ENCODE data around the gene ALK.

ALK gene

DNA sequence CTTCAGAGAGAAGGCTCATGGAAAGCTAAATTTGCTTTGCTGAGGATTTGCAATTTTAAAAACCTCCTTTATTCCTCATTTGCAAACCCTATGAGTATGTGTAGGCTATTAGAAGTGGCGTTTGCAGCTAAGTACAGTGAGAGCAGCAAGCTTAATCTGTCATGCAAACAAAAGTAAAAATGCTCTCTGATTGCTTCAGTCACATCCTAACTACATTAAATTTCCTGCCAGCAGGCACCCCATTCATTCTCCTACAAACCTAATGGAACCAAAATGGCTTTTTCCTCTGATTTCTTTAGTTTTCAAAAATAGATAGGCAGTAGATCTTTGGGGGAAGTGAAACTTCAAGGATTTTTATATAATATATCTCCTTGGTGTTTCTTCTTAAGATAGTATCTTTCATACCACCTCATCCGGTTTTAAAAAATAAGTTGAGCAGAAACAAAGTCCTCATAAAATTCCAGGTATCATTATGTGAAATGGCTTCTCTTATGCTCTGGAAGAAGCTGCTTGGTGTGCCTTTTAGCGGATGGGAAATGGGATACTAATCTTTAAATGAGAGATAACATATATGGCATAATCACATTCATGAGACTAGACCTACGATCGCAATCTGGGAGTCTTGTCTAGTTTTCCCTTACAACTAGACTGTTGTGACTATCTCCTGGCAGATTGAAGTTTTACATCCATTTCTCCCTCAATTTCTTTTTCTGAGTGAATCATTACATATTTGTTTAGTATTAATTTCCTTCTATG, 757.1 kb downstream of the ALK start:
- Histone ChIP-seq H3K36me3 (ENCODE audit: insufficient read depth, insufficient read length, low read length) (no peaks in the 10 kb centered on the region), H3K9ac (ENCODE audit: insufficient read length, low read depth) (no peak overlapping the region), H3K4me1 (ENCODE audit: insufficient read depth, insufficient read length) (no peaks in the 10 kb centered on the region), H3K27me3 (ENCODE audit: insufficient read depth, insufficient read length) (no peaks in the 10 kb centered on the region), H3K9me3 (ENCODE audit: insufficient read depth, low read length) (no peaks in the 10 kb centered on the region), H3K4me3 (ENCODE audit: insufficient read length, low read depth) (no peak overlapping the region)
- no peak for DNase-seq (ENCODE audit: low read depth, low spot score)
- TF ChIP-seq SUZ12 (IDR thresholded peaks at IDR 0.05; ENCODE audit: extremely low read depth, insufficient read depth, insufficient read length) (no peak), YY1 (IDR thresholded peaks at IDR 0.05; ENCODE audit: insufficient read depth, insufficient read length) (no peak), ZNF274 (IDR thresholded peaks at IDR 0.05; ENCODE audit: low read depth, low read length) (no peak)

GRCh38 chr2:29162204-29162928, 759.0 kb downstream of the ALK start:
- H3K4me3 ChIP-seq (ENCODE audit: insufficient read length, low read depth): no peak overlapping the region
- TF ChIP-seq YY1 (IDR thresholded peaks at IDR 0.05; ENCODE audit: insufficient read depth, insufficient read length): no peak
- TF ChIP-seq SUZ12 (IDR thresholded peaks at IDR 0.05; ENCODE audit: extremely low read depth, insufficient read depth, insufficient read length): no peak
- TF ChIP-seq ZNF274 (IDR thresholded peaks at IDR 0.05; ENCODE audit: low read depth, low read length): no peak

DNA sequence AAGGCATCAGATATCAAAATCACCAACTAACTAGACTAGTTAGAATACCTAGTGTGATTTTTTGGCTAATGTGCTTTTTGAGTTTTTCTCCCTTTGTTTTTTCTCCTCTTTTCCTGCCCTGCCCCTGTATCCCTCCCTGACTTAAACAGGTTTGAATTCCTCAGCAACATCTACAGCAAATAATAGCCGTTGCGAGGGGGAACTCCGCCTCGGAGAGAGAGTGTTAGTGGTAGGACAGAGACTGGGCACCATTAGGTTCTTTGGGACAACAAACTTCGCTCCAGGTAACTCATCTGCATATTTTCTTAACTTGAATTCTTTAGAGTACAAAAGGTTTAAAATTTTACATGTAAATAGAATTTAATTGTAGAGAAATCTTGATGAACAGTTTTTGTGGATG, 761.2 kb downstream of the ALK start:
- H3K9ac ChIP-seq (ENCODE audit: insufficient read length, low read depth): no peak overlapping the region
- TF ChIP-seq SUZ12 (IDR thresholded peaks at IDR 0.05; ENCODE audit: extremely low read depth, insufficient read depth, insufficient read length): no peak
- no peak for TF ChIP-seq YY1 (IDR thresholded peaks at IDR 0.05; ENCODE audit: insufficient read depth, insufficient read length)
- no peak for TF ChIP-seq ZNF274 (IDR thresholded peaks at IDR 0.05; ENCODE audit: low read depth, low read length)
- no peaks in the 10 kb centered on the region for H3K36me3 ChIP-seq (ENCODE audit: insufficient read depth, insufficient read length, low read length)
- no peak overlapping the region for H3K4me3 ChIP-seq (ENCODE audit: insufficient read length, low read depth)
- no peaks in the 10 kb centered on the region for H3K27me3 ChIP-seq (ENCODE audit: insufficient read depth, insufficient read length)
- no peaks in the 10 kb centered on the region for H3K4me1 ChIP-seq (ENCODE audit: insufficient read depth, insufficient read length)
- no peaks in the 10 kb centered on the region for H3K9me3 ChIP-seq (ENCODE audit: insufficient read depth, low read length)
- no peak for DNase-seq (ENCODE audit: low read depth, low spot score)

More at GRCh38 chr2:29162204-29162928, 759.0 kb downstream of the ALK start:
- Histone ChIP-seq H3K9me3 (ENCODE audit: insufficient read depth, low read length) (no peaks in the 10 kb centered on the region), H3K27me3 (ENCODE audit: insufficient read depth, insufficient read length) (no peaks in the 10 kb centered on the region), H3K36me3 (ENCODE audit: insufficient read depth, insufficient read length, low read length) (no peaks in the 10 kb centered on the region), H3K4me1 (ENCODE audit: insufficient read depth, insufficient read length) (no peaks in the 10 kb centered on the region), H3K9ac (ENCODE audit: insufficient read length, low read depth) (no peak overlapping the region)
- no peak for DNase-seq (ENCODE audit: low read depth, low spot score)

- Histone ChIP-seq H3K9ac (ENCODE audit: insufficient read length, low read depth) (no peak overlapping the region), H3K4me3 (ENCODE audit: insufficient read length, low read depth) (no peak overlapping the region), H3K9me3 (ENCODE audit: insufficient read depth, low read length) (no peaks in the 10 kb centered on the region), H3K36me3 (ENCODE audit: insufficient read depth, insufficient read length, low read length) (no peaks in the 10 kb centered on the region), H3K27me3 (ENCODE audit: insufficient read depth, insufficient read length) (no peaks in the 10 kb centered on the region), H3K4me1 (ENCODE audit: insufficient read depth, insufficient read length) (no peaks in the 10 kb centered on the region)
- TF ChIP-seq SUZ12 (IDR thresholded peaks at IDR 0.05; ENCODE audit: extremely low read depth, insufficient read depth, insufficient read length) (no peak), ZNF274 (IDR thresholded peaks at IDR 0.05; ENCODE audit: low read depth, low read length) (no peak), YY1 (IDR thresholded peaks at IDR 0.05; ENCODE audit: insufficient read depth, insufficient read length) (no peak)
- DNase-seq (ENCODE audit: low read depth, low spot score): no peak
Measured at GRCh38 chr2:29159125-29159524, 762.3 kb downstream of the ALK start.

DNA sequence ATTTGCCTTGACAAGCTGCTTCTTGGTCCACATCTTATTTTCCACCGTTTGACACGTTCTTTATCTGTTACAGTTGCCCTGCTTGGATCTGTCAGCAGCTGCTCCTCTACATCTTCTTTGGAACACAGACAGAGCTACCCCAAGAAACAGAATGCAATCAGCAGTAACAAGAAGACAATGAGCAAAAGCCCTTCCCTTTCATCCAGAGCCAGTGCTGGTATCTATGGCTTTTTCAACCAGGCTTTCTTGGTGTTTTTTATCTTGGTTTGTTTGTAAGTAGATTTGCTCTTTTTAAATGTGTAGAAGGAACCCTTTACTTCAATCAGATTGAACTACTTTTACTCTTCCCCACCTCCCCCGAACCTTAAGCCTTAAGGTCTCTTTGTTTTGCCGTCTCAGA, 764.3 kb downstream of the ALK start:
- no peaks in the 10 kb centered on the region for H3K9me3 ChIP-seq (ENCODE audit: insufficient read depth, low read length)
- TF ChIP-seq SUZ12 (IDR thresholded peaks at IDR 0.05; ENCODE audit: extremely low read depth, insufficient read depth, insufficient read length) (no peak), YY1 (IDR thresholded peaks at IDR 0.05; ENCODE audit: insufficient read depth, insufficient read length) (no peak), ZNF274 (IDR thresholded peaks at IDR 0.05; ENCODE audit: low read depth, low read length) (no peak)
- H3K4me3 ChIP-seq (ENCODE audit: insufficient read length, low read depth): no peak overlapping the region
- no peaks in the 10 kb centered on the region for H3K36me3 ChIP-seq (ENCODE audit: insufficient read depth, insufficient read length, low read length)
- no peak overlapping the region for H3K9ac ChIP-seq (ENCODE audit: insufficient read length, low read depth)
- H3K4me1 ChIP-seq (ENCODE audit: insufficient read depth, insufficient read length): no peaks in the 10 kb centered on the region
- no peaks in the 10 kb centered on the region for H3K27me3 ChIP-seq (ENCODE audit: insufficient read depth, insufficient read length)
- no peak for DNase-seq (ENCODE audit: low read depth, low spot score)

- no peak overlapping the region for H3K4me3 ChIP-seq (ENCODE audit: insufficient read length, low read depth)
- no peaks in the 10 kb centered on the region for H3K4me1 ChIP-seq (ENCODE audit: insufficient read depth, insufficient read length)
- H3K9ac ChIP-seq (ENCODE audit: insufficient read length, low read depth): no peak overlapping the region
- H3K36me3 ChIP-seq (ENCODE audit: insufficient read depth, insufficient read length, low read length): no peaks in the 10 kb centered on the region
- H3K9me3 ChIP-seq (ENCODE audit: insufficient read depth, low read length): no peaks in the 10 kb centered on the region
- no peak for DNase-seq (ENCODE audit: low read depth, low spot score)
- no peak for TF ChIP-seq SUZ12 (IDR thresholded peaks at IDR 0.05; ENCODE audit: extremely low read depth, insufficient read depth, insufficient read length)
- no peak for TF ChIP-seq YY1 (IDR thresholded peaks at IDR 0.05; ENCODE audit: insufficient read depth, insufficient read length)
- TF ChIP-seq ZNF274 (IDR thresholded peaks at IDR 0.05; ENCODE audit: low read depth, low read length): no peak
- H3K27me3 ChIP-seq (ENCODE audit: insufficient read depth, insufficient read length): no peaks in the 10 kb centered on the region
Measured at GRCh38 chr2:29155578-29155977, 765.8 kb downstream of the ALK start.

- Histone ChIP-seq H3K36me3 (ENCODE audit: insufficient read depth, insufficient read length, low read length) (no peaks in the 10 kb centered on the region), H3K4me1 (ENCODE audit: insufficient read depth, insufficient read length) (no peaks in the 10 kb centered on the region), H3K4me3 (ENCODE audit: insufficient read length, low read depth) (no peak overlapping the region), H3K9me3 (ENCODE audit: insufficient read depth, low read length) (no peaks in the 10 kb centered on the region), H3K27me3 (ENCODE audit: insufficient read depth, insufficient read length) (no peaks in the 10 kb centered on the region), H3K9ac (ENCODE audit: insufficient read length, low read depth) (no peak overlapping the region)
- TF ChIP-seq SUZ12 (IDR thresholded peaks at IDR 0.05; ENCODE audit: extremely low read depth, insufficient read depth, insufficient read length) (no peak), ZNF274 (IDR thresholded peaks at IDR 0.05; ENCODE audit: low read depth, low read length) (no peak), YY1 (IDR thresholded peaks at IDR 0.05; ENCODE audit: insufficient read depth, insufficient read length) (no peak)
- no peak for DNase-seq (ENCODE audit: low read depth, low spot score)
Measured at GRCh38 chr2:29154610-29155009, 766.8 kb downstream of the ALK start.

Measured in NT2/D1 (cell line).